ENCODE measurements around the gene TRABD2A. TPM values are rescaled to one million over a fixed set of nuclear protein-coding genes. Genes with fewer than 3 reads are reported as not detected.

The TRABD2A gene
- total RNA-seq, 6 donors from 2014 or later, result 2.0 to 22.0 (median 6.2) TPM

DNA sequence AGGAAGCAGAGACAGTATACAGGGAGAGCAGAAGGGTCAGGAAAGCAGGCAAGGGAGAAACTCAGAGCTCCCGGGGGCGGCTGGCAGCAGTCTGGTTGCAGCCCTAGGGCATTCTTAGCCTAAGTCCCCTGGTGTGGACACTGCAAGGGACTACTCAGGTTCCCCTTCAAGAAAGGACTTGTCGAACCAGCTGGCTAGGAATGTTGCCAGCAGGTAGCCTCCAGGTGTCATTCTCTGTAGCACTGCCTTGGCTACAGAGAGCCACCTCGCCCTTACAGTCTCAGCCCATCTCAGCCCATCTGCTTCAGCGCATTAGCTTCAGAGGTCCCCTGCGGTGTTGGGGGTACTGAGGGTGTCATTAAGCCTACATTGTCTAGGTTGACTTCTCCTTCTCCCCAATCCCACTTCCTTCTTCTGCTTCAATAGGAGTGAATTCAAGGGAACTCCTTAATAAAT lies 13.3 kb upstream of the TRABD2A start:
- peak overlapping the region; percentile 38 to 73 (median 52) for H3K27ac ChIP-seq
- TF ChIP-seq CTCF (IDR thresholded peaks at IDR 0.05), result no peak
- TF ChIP-seq EP300 (IDR thresholded peaks at IDR 0.05), result no peak
- no peak for TF ChIP-seq POLR2A (IDR thresholded peaks at IDR 0.05)
- TF ChIP-seq POLR2AphosphoS5 (IDR thresholded peaks at IDR 0.05), result no peak
- no peak for DNase-seq
- no peak overlapping the region for H3K4me3 ChIP-seq
- peaks cover 31 to 34% (median 34%) of the 10 kb centered on the region in 4 donors for H3K4me1 ChIP-seq
- peak in 1 of 2 donors; percentile 41 for ATAC-seq (ENCODE audit: low FRiP score in 2 of 2)
- H3K36me3 ChIP-seq, result no peaks in the 10 kb centered on the region
- no peaks in the 10 kb centered on the region for H3K9me3 ChIP-seq
- WGBS, 2 donors, result 73 to 80% methylated on average over 6 of the region's 6 CpGs
- no peaks in the 10 kb centered on the region for H3K27me3 ChIP-seq

GRCh38 chr2:84891355-84892010 lies 10.6 kb upstream of the TRABD2A start:
- no peak for ATAC-seq (ENCODE audit: low FRiP score in 2 of 2)

GRCh38 chr2:84889332-84889731 lies 8.4 kb upstream of the TRABD2A start:
- no peak for TF ChIP-seq POLR2A (IDR thresholded peaks at IDR 0.05)
- no peak for TF ChIP-seq POLR2AphosphoS5 (IDR thresholded peaks at IDR 0.05)
- TF ChIP-seq EP300 (IDR thresholded peaks at IDR 0.05), result no peak
- no peak for TF ChIP-seq CTCF (IDR thresholded peaks at IDR 0.05)
- Histone ChIP-seq H3K27me3 (no peaks in the 10 kb centered on the region), H3K27ac (peak overlapping the region; percentile 66 to 83 (median 80)), H3K9me3 (no peaks in the 10 kb centered on the region), H3K36me3 (no peaks in the 10 kb centered on the region), H3K4me1 (peaks cover 14 to 20% (median 16%) of the 10 kb centered on the region in 4 donors), H3K4me3 (peak overlapping the region in 2 of 4 donors; percentile 31 to 38)
- no peak for DNase-seq
- ATAC-seq (ENCODE audit: low FRiP score in 2 of 2), result no peak
- WGBS, 2 donors, result 85 to 86% methylated on average over 2 of the region's 2 CpGs

More at GRCh38 chr2:84891355-84892010, 10.6 kb upstream of the TRABD2A start:
- DNase-seq, result no peak
- no peak overlapping the region for H3K27ac ChIP-seq
- WGBS, 2 donors, result 81 to 89% methylated on average over 10 to 12 of the region's 12 CpGs
- no peaks in the 10 kb centered on the region for H3K36me3 ChIP-seq
- H3K9me3 ChIP-seq, result no peaks in the 10 kb centered on the region
- no peak for TF ChIP-seq CTCF (IDR thresholded peaks at IDR 0.05)
- TF ChIP-seq POLR2A (IDR thresholded peaks at IDR 0.05), result no peak
- no peak for TF ChIP-seq POLR2AphosphoS5 (IDR thresholded peaks at IDR 0.05)
- TF ChIP-seq EP300 (IDR thresholded peaks at IDR 0.05), result no peak
- H3K4me3 ChIP-seq, result no peak overlapping the region
- no peaks in the 10 kb centered on the region for H3K27me3 ChIP-seq
- peaks cover 26 to 31% (median 28%) of the 10 kb centered on the region in 4 donors for H3K4me1 ChIP-seq

GRCh38 chr2:84888401-84889276 lies 7.8 kb upstream of the TRABD2A start:
- ATAC-seq (ENCODE audit: low FRiP score in 2 of 2) (peak; percentile 85 to 93), DNase-seq (peak in 1 of 2 donors; percentile 67)
- Histone ChIP-seq H3K27ac (peak overlapping the region; percentile 66 to 83 (median 80)), H3K4me3 (peak overlapping the region in 3 of 4 donors; percentile 19 to 38 (median 31)), H3K36me3 (no peaks in the 10 kb centered on the region), H3K27me3 (no peaks in the 10 kb centered on the region), H3K9me3 (no peaks in the 10 kb centered on the region), H3K4me1 (peaks cover 11 to 16% (median 12%) of the 10 kb centered on the region in 4 donors)
- TF ChIP-seq EP300 (IDR thresholded peaks at IDR 0.05), result no peak
- TF ChIP-seq POLR2AphosphoS5 (IDR thresholded peaks at IDR 0.05), result peak; percentile 14 to 49
- TF ChIP-seq CTCF (IDR thresholded peaks at IDR 0.05), result no peak
- no peak for TF ChIP-seq POLR2A (IDR thresholded peaks at IDR 0.05)
- 19 to 31% methylated on average over 6 of the region's 6 CpGs for WGBS, 2 donors
